NB4 (cell line): Measurements from ENCODE around the gene LRRC4.

ENCODE experiments used
- DNase-seq: peaks from one replicate; pipeline ENCODE4 v3.0.0; 2010; ENCODE audit warnings: low read depth
- H3K4me3 ChIP-seq: one replicate; pipeline ENCODE4 v1.5.1; 2011; ENCODE audit warnings: mild to moderate bottlenecking, low read depth, low read length, moderate library complexity
- CTCF ChIP-seq: IDR thresholded peaks from one replicate; pipeline ENCODE4 v1.5.1; 2012; ENCODE audit warnings: low read depth, low read length
- MAX ChIP-seq: IDR thresholded peaks from 2 replicates; pipeline ENCODE4 v1.6.1; 2011; ENCODE audit warnings: low read depth, low read length
- MYC ChIP-seq: IDR thresholded peaks from 2 replicates; pipeline ENCODE4 v1.6.1; 2011; ENCODE audit warnings: low read depth, low read length
- POLR2A ChIP-seq: IDR thresholded peaks from 2 replicates; pipeline ENCODE4 v1.6.1; 2011; ENCODE audit warnings: mild to moderate bottlenecking; ENCODE audit not compliant: insufficient read length; ENCODE audit errors: extremely low read depth

The LRRC4 gene

GRCh38 chr7:128052404-128052803 lies 21.2 kb upstream of the LRRC4 start:
- DNase-seq = no peak
- TF ChIP-seq MAX = no peak
- TF ChIP-seq POLR2A = no peak
- no peak for TF ChIP-seq MYC
- no peak for TF ChIP-seq CTCF
- no peak overlapping the region for H3K4me3 ChIP-seq

GRCh38 chr7:128045766-128046165 lies 14.5 kb upstream of the LRRC4 start:
- TF ChIP-seq MAX = no peak
- no peak for TF ChIP-seq MYC
- TF ChIP-seq CTCF = no peak
- no peak for TF ChIP-seq POLR2A
- no peak for DNase-seq
- no peak overlapping the region for H3K4me3 ChIP-seq

GRCh38 chr7:128045158-128045557 lies 13.9 kb upstream of the LRRC4 start:
- H3K4me3 ChIP-seq = no peak overlapping the region
- TF ChIP-seq MYC (no peak), CTCF (no peak), MAX (no peak), POLR2A (no peak)
- no peak for DNase-seq

GRCh38 chr7:128044064-128044463 lies 12.8 kb upstream of the LRRC4 start:
- TF ChIP-seq POLR2A (no peak), MYC (no peak), MAX (no peak), CTCF (no peak)
- no peak for DNase-seq
- no peak overlapping the region for H3K4me3 ChIP-seq

- H3K4me3 ChIP-seq = no peak overlapping the region
- TF ChIP-seq CTCF (no peak), POLR2A (no peak), MAX (no peak)
- no peak for DNase-seq
These were observed 10.8 kb upstream of the LRRC4 start for GRCh38 chr7:128042012-128042411.

- DNase-seq = no peak
- H3K4me3 ChIP-seq = no peak overlapping the region
- TF ChIP-seq CTCF (no peak), POLR2A (no peak), MYC (no peak), MAX (no peak)
These were observed 10.0 kb upstream of the LRRC4 start for GRCh38 chr7:128041203-128041602.
